H9 (cell line): ENCODE results near the gene YWHAQ. TPM values are rescaled to one million over a fixed set of nuclear protein-coding genes. Genes with fewer than 3 reads are reported as not detected.

Experiments used
- DNase-seq: peaks from one replicate; pipeline ENCODE4 v3.0.0-alpha.2; 2017
- H2AFZ ChIP-seq: one replicate; pipeline ENCODE4 v1.6.1; 2013; ENCODE audit warnings: mild to moderate bottlenecking, low read length, control low read depth, moderate library complexity
- H2AK5ac ChIP-seq: 2 replicates; pipeline ENCODE4 v1.6.1; 2013; ENCODE audit warnings: low read length, control low read depth, mixed read lengths; ENCODE audit not compliant: insufficient read length
- H2BK120ac ChIP-seq: one replicate; pipeline ENCODE4 v1.6.1; 2013; ENCODE audit warnings: low read depth, mild to moderate bottlenecking, low read length, control low read depth, inconsistent platforms; ENCODE audit not compliant: poor library complexity, severe bottlenecking
- H2BK12ac ChIP-seq: 2 replicates; pipeline ENCODE4 v1.6.1; 2013; ENCODE audit warnings: low read length, control low read depth, mixed read lengths, low read depth; ENCODE audit not compliant: insufficient read length
- H2BK15ac ChIP-seq: 2 replicates; pipeline ENCODE4 v1.6.1; 2013; ENCODE audit warnings: low read depth, low read length, control low read depth
- H2BK20ac ChIP-seq: one replicate; pipeline ENCODE4 v1.6.1; 2013; ENCODE audit warnings: low read depth, mild to moderate bottlenecking, low read length, control low read depth, inconsistent platforms; ENCODE audit not compliant: poor library complexity, severe bottlenecking
- H2BK5ac ChIP-seq: 2 replicates; pipeline ENCODE4 v1.6.1; 2013; ENCODE audit warnings: low read length, control low read depth, mixed read lengths; ENCODE audit not compliant: insufficient read length
- H3K14ac ChIP-seq: 2 replicates; pipeline ENCODE4 v1.6.1; 2013; ENCODE audit warnings: low read length, control low read depth; ENCODE audit not compliant: insufficient read depth
- H3K18ac ChIP-seq: 2 replicates; pipeline ENCODE4 v1.6.1; 2013; ENCODE audit warnings: low read depth, mild to moderate bottlenecking, mixed read lengths, low read length, control low read depth; ENCODE audit not compliant: insufficient read length
- H3K23ac ChIP-seq: 2 replicates; pipeline ENCODE4 v1.6.1; 2013; ENCODE audit warnings: low read length, control low read depth, mixed read lengths, low read depth; ENCODE audit not compliant: insufficient read length
- H3K23me2 ChIP-seq: 2 replicates; pipeline ENCODE4 v1.6.1; 2013; ENCODE audit warnings: low read depth, mild to moderate bottlenecking, mixed read lengths, low read length, control low read depth; ENCODE audit not compliant: insufficient read length, poor library complexity, severe bottlenecking
- H3K27ac ChIP-seq: 2 replicates; pipeline ENCODE4 v1.5.1; 2013; ENCODE audit warnings: low read length, control low read depth, mixed read lengths, low read depth; ENCODE audit not compliant: insufficient read length
- H3K27me3 ChIP-seq: 2 replicates; pipeline ENCODE4 v1.6.1; 2013; ENCODE audit warnings: low read length, control low read depth, inconsistent platforms; ENCODE audit not compliant: insufficient read depth
- H3K4ac ChIP-seq: 2 replicates; pipeline ENCODE4 v1.6.1; 2013; ENCODE audit warnings: low read depth, mild to moderate bottlenecking, control low read depth, inconsistent platforms, low read length, moderate library complexity
- H3K4me1 ChIP-seq: 2 replicates; pipeline ENCODE4 v1.6.1; 2013; ENCODE audit warnings: low read length, control low read depth, inconsistent platforms; ENCODE audit not compliant: insufficient read depth
- H3K4me2 ChIP-seq: 2 replicates; pipeline ENCODE4 v1.6.1; 2013; ENCODE audit warnings: low read length, control low read depth, mixed read lengths; ENCODE audit not compliant: insufficient read length, insufficient read depth
- H3K56ac ChIP-seq: 2 replicates; pipeline ENCODE4 v1.6.1; 2013; ENCODE audit warnings: low read depth, mild to moderate bottlenecking, mixed read lengths, low read length, control low read depth; ENCODE audit not compliant: insufficient read length
- H3K79me1 ChIP-seq: 2 replicates; pipeline ENCODE4 v1.6.1; 2013; ENCODE audit warnings: low read depth, mild to moderate bottlenecking, moderate library complexity, low read length, control low read depth, inconsistent platforms; ENCODE audit not compliant: insufficient read depth, poor library complexity, severe bottlenecking
- H3K79me2 ChIP-seq: 2 replicates; pipeline ENCODE4 v1.6.1; 2013; ENCODE audit warnings: low read length, control low read depth, inconsistent platforms; ENCODE audit not compliant: insufficient read depth
- H3K9ac ChIP-seq: 2 replicates; pipeline ENCODE4 v1.6.1; 2013; ENCODE audit warnings: low read length, control low read depth, mixed read lengths; ENCODE audit not compliant: insufficient read length; ENCODE audit errors: extremely low read depth
- H3K9me3 ChIP-seq: one replicate; pipeline ENCODE4 v1.6.1; 2013; ENCODE audit warnings: low read depth, low read length, inconsistent platforms; ENCODE audit not compliant: control insufficient read depth
- H3T11ph ChIP-seq: one replicate; pipeline ENCODE4 v1.6.1; 2013; ENCODE audit warnings: mild to moderate bottlenecking, low read length, control low read depth, inconsistent platforms
- H4K20me1 ChIP-seq: one replicate; pipeline ENCODE4 v1.6.1; 2013; ENCODE audit not compliant: control insufficient read depth, insufficient read length, insufficient read depth
- H4K5ac ChIP-seq: 2 replicates; pipeline ENCODE4 v1.6.1; 2013; ENCODE audit warnings: low read depth, mild to moderate bottlenecking, mixed read lengths, low read length, control low read depth; ENCODE audit not compliant: insufficient read length
- H4K8ac ChIP-seq: replicated peaks from 2 replicates; pipeline ENCODE4 v1.6.1; 2013; ENCODE audit warnings: low read length, control low read depth, mixed read lengths, low read depth; ENCODE audit not compliant: insufficient read length
- H4K91ac ChIP-seq: 2 replicates; pipeline ENCODE4 v1.6.1; 2013; ENCODE audit warnings: low read depth, mild to moderate bottlenecking, moderate library complexity, mixed read lengths, low read length, control low read depth; ENCODE audit not compliant: insufficient read length
- H3K27ac Mint-ChIP-seq, 3 experiments: 2 replicates in 2 of 3; 3 replicates in 1 of 3; pipeline ENCODE4 v1.8.0; 2020 to 2021; ENCODE audit warnings: mixed read lengths in 3 of 3, mild to moderate bottlenecking in 1 of 3, moderate library complexity in 1 of 3
- H3K27me3 Mint-ChIP-seq: 2 replicates; pipeline ENCODE4 v1.8.0; 2021; ENCODE audit warnings: low read depth, mild to moderate bottlenecking, moderate library complexity, mixed read lengths
- H3K36me3 Mint-ChIP-seq, 3 experiments: 2 replicates in 2 of 3; 3 replicates in 1 of 3; pipeline ENCODE4 v1.8.0; 2020 to 2021; ENCODE audit warnings: low read depth in 3 of 3, mixed read lengths in 3 of 3; ENCODE audit not compliant: insufficient read depth in 1 of 3
- H3K4me1 Mint-ChIP-seq, 2 experiments: 2 replicates each; pipeline ENCODE4 v1.8.0; 2020; ENCODE audit warnings: mixed read lengths in 2 of 2
- H3K4me3 Mint-ChIP-seq, 2 experiments: 2 replicates in 1 of 2; 3 replicates in 1 of 2; pipeline ENCODE4 v1.8.0; 2020 to 2021; ENCODE audit warnings: mild to moderate bottlenecking in 2 of 2, mixed read lengths in 2 of 2, moderate library complexity in 1 of 2
- H3K9me3 Mint-ChIP-seq, 2 experiments: 2 replicates in 1 of 2; 3 replicates in 1 of 2; pipeline ENCODE4 v1.8.0; 2020; ENCODE audit warnings: mild to moderate bottlenecking in 2 of 2, mixed read lengths in 2 of 2, moderate library complexity in 1 of 2
- whole genome bisulfite sequencing: extraction: QIAGEN DNeasy Blood & Tissue Kit; methylation state at CpG from one replicate; pipeline ENCODE4 v1.1.7; 2013; ENCODE audit warnings: missing lambda C conversion rate, low lambda C conversion rate, mixed read lengths; ENCODE audit not compliant: insufficient read length; ENCODE audit errors: extremely low coverage; 5-methylcytosine and 5-hydroxymethylcytosine counted together
- total RNA-seq: library from RNA; stranded (reverse); gene quantifications from 2 replicates; pipeline ENCODE4 v1.2.1, GENCODE V29; 2021
- TF ChIP-seq, protein P1 (sequence below): fragments of 200-600 bp; sonication (generic); conservative IDR thresholded peaks from 3 replicates; pipeline ENCODE4 v1.8.0; 2021; ENCODE audit warnings: antibody characterized with exemption, mild to moderate bottlenecking

The YWHAQ gene
- total RNA-seq, 1 experiment from 2014 or later: 374 TPM

DNA sequence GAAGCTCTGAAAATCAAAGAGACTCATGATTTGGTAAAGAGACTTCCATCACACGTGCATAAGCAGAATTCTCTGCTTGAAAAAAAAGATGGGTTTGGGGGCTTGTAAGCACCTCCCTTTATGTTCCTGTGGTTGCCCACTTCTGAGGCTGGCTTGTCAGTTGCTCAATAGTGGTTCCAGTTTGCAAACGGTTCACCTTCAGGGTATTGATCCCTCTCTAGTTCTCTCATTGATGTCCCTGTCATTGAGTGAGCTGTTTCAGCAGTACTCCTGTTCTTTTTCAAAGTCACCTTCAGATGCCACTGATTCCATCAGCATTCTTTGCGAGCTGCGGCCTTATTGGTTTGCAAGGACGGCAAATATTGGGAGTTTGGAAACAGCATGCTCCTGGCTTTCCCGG, 17.1 kb upstream of the YWHAQ start:
- TF ChIP-seq, protein P1, sequence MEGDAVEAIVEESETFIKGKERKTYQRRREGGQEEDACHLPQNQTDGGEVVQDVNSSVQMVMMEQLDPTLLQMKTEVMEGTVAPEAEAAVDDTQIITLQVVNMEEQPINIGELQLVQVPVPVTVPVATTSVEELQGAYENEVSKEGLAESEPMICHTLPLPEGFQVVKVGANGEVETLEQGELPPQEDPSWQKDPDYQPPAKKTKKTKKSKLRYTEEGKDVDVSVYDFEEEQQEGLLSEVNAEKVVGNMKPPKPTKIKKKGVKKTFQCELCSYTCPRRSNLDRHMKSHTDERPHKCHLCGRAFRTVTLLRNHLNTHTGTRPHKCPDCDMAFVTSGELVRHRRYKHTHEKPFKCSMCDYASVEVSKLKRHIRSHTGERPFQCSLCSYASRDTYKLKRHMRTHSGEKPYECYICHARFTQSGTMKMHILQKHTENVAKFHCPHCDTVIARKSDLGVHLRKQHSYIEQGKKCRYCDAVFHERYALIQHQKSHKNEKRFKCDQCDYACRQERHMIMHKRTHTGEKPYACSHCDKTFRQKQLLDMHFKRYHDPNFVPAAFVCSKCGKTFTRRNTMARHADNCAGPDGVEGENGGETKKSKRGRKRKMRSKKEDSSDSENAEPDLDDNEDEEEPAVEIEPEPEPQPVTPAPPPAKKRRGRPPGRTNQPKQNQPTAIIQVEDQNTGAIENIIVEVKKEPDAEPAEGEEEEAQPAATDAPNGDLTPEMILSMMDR: no peak
- Mint-ChIP-seq H3K4me3 (no peak overlapping the region; a peak in 1 of 5 replicates), H3K27me3 (peaks cover 33% of the 10 kb centered on the region), H3K36me3 (no peaks in the 10 kb centered on the region; a peak in 1 of 7 replicates), H3K4me1 (peaks cover 26 to 34% of the 10 kb centered on the region in 2 experiments), H3K9me3 (peaks cover 0 to 2% of the 10 kb centered on the region in 2 experiments; a peak in 2 of 5 replicates), H3K27ac (no peak overlapping the region; a peak in 1 of 7 replicates)
- no peaks in the 10 kb centered on the region for H3K9me3 ChIP-seq
- H2BK12ac ChIP-seq: no peak overlapping the region
- H3K9ac ChIP-seq: no peak overlapping the region
- H3K27me3 ChIP-seq: no peaks in the 10 kb centered on the region
- no peaks in the 10 kb centered on the region for H4K20me1 ChIP-seq
- H2BK20ac ChIP-seq: no peak overlapping the region
- H3K56ac ChIP-seq: no peak overlapping the region
- H4K91ac ChIP-seq: no peak overlapping the region
- no peak overlapping the region for H4K5ac ChIP-seq
- H3K27ac ChIP-seq: no peak overlapping the region
- H3K23me2 ChIP-seq: no peaks in the 10 kb centered on the region
- H3K4me1 ChIP-seq: no peaks in the 10 kb centered on the region
- no peak overlapping the region for H2BK5ac ChIP-seq
- no peak overlapping the region for H4K8ac ChIP-seq
- no peak for DNase-seq
- H3K23ac ChIP-seq: no peak overlapping the region
- H2BK120ac ChIP-seq: no peak overlapping the region
- no peak overlapping the region for H3K4me2 ChIP-seq
- H3K14ac ChIP-seq: no peak overlapping the region
- H2AFZ ChIP-seq: no peak overlapping the region
- H3T11ph ChIP-seq: no peak overlapping the region
- no peaks in the 10 kb centered on the region for H3K79me1 ChIP-seq
- WGBS: no CpG with 5 or more reads among the region's 6 CpGs
- H3K4ac ChIP-seq: no peak overlapping the region
- H3K18ac ChIP-seq: no peak overlapping the region
- H2AK5ac ChIP-seq: no peak overlapping the region
- H2BK15ac ChIP-seq: no peak overlapping the region
- no peaks in the 10 kb centered on the region for H3K79me2 ChIP-seq
